Measurements from ENCODE around the gene GRAP.

The GRAP gene

DNA sequence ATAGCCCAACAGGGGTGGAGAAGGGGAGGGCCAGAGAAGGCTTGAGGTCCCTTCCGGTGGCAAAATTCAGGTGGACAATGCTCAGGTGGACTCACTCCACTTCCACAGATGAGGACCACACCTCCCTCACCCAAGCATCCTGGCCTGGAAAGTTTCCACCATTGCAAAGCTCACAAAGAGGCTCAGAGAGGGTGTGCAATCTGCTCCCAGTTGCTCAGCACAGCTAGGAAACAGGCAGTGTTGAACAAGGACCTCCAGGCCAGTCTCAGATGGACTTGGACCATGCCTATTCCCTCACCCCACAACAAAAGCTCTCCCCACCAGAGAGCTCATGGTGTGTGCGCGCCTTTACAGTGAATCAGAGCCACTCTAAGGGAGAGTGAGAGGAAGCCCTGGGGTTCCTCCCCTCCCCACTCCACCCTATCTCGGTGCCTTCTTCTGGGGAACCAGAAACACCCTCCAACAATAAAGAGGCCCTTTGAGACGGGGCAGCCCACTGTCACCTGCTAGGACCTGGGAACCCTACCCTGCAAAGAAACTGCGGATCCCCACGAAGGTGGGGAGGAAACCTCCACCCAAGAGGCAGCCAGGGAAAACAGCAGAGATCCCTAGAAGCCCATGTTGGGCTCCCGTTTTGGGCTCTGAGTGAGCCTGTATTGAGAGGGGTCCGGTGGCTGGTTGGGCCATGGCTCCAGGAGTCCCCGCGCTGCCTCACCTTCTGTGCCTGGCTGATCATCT lies 43.8 kb downstream of the GRAP start:
- no peak for DNase-seq (ENCODE audit: low read depth in 2 of 2)

GRCh38 chr17:19001907-19002590 lies 44.7 kb downstream of the GRAP start:
- no peak for DNase-seq (ENCODE audit: low read depth in 2 of 2)

GRCh38 chr17:19000531-19001325 lies 46.0 kb downstream of the GRAP start:
- DNase-seq (ENCODE audit: low read depth in 2 of 2): no peak

GRCh38 chr17:18999911-19000310 lies 46.8 kb downstream of the GRAP start:
- no peak for DNase-seq (ENCODE audit: low read depth in 2 of 2)

- no peak for DNase-seq (ENCODE audit: low read depth in 2 of 2)
Measured at GRCh38 chr17:18999394-18999793, 47.4 kb downstream of the GRAP start.

- no peak for DNase-seq (ENCODE audit: low read depth in 2 of 2)
Measured at GRCh38 chr17:18997650-18998196, 49.0 kb downstream of the GRAP start.

- no peak for DNase-seq (ENCODE audit: low read depth in 2 of 2)
Measured at GRCh38 chr17:18996458-18996857, 50.3 kb downstream of the GRAP start.

GRCh38 chr17:18995220-18995619 lies 51.5 kb downstream of the GRAP start:
- DNase-seq (ENCODE audit: low read depth in 2 of 2): no peak

DNA sequence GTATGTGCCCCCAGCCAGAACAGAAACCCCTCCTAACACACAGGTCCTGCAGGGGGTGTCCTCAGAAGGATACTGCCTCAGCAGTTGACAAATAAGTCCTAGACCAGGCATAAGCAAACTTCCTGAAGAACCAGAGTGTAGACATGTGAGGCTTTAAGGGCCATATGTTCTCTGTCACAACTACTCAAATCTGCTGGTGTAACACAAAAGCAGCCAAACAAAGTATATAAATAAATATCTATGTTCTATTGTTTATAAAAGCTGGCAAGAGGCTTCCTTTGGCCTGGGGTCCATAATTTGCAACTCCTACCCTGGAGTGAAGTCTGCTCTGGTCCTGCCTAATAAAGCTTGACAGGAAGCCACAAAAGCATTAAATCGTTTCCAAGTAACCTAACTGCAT lies 52.1 kb downstream of the GRAP start:
- DNase-seq (ENCODE audit: low read depth in 2 of 2): no peak

DNA sequence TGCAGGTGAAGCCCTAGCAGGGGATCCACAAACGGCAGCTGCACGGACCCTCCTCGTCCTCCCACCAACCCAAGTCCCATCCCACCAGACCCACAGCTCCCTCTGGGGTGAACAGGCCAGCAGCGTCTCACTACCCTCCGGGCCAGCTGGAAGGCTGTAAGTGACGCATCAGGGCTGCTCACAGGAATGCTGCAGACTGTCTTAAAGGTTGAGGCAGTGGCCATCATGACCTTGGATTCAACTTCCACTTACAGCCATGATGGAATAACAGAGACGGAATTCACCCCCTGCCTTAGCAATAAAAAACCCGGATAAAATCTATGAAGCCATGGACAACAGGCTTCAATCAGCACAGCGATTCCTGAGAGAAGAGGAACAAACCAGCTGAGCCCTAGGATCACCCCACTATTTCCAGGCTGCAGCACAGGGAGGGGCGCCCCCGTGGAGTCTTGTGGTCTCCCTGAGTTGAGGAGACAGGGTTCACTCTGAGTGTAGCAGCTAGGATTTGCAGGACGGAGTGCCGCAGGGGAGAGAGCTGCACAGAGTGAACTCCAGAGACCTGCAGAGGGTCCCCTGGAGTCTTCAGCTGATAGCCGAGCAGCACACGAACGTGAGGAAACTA lies 52.7 kb downstream of the GRAP start:
- DNase-seq (ENCODE audit: low read depth in 2 of 2): no peak

DNA sequence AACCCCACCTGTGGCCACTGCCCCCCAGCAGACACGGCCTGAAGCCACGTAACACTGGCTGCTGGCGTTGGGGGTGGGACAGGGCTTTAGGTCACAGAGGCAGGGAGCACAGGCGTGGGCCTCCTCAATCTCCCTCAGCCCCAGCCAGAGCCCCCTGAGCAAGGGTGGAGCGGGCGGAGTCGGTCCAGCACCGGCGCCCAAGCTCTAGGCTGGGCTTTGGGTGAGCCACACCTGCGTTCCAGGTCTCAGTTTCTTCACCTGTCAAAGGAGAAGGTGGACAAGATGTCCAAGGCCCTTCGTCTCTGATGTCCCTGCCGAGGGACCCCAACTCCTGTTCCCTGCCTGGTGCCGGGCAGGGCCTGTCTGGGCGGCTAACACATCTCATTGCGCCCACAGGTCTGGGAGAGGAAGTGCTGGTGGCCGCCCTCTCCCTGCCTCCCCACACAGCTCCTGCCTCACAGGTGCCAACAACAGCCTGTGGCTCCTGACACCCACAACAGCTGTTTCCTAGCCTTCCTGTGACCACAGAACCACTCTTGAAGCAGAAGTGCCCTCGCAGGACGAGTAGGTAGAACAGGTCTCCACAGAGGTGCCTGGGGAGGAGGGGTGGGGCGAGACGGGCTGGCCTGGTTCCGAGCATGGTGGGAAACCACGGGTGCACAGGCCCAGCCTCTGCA lies 54.2 kb downstream of the GRAP start:
- no peak for DNase-seq (ENCODE audit: low read depth in 2 of 2)

GRCh38 chr17:18991531-18992315 lies 55.0 kb downstream of the GRAP start:
- DNase-seq (ENCODE audit: low read depth in 2 of 2): no peak

DNA sequence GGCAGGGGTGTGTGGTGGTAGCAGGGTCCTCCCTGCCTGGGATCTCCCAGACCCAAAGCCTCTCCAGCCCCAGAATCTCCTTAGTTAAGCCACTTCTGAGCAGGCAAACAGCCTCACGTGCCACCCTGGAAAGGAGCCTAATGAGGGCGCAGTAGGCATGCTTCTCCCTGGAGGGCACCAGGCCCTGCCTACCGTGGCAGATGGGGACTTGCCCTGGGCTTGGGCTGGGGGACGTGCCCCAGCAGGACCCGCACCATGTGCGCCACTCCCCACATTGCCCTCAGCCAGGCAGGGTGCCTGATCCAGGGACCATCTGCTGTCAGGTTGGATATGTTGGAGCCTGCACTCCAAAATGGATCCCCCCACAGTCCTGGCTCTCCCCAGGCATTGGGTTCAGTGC lies 56.4 kb downstream of the GRAP start:
- no peak for DNase-seq (ENCODE audit: low read depth in 2 of 2)

DNA sequence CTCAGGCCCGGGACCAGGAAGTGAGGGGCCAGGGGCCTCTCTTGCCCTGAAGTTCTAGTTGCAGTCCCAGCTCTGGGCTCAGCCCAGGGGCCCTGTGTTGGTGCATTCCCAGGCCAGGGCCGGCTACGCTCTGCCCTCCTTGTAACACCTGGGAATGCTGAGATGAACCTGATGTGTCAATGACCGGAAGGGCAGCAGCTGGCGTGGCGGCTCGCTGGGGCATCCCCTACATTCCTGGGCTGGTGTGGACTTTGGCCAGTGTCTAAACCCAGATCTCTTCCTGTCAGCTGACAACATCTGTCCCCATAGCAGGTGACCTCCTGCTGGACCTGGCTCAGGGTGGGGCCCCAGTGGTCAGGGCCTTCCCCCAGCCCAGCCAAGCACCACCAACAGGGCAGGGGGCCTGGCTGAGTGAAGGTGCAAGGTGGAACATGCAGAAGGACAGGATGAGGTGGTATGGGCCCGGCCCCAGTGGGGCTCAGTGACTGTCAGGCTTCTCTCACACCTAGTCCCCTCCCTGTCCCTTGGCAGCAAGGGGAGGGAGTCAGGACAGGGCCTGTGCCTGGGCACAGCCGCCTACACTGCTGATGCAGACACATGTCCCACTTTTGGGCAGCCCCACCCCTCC lies 58.1 kb downstream of the GRAP start:
- DNase-seq (ENCODE audit: low read depth in 2 of 2): no peak

GRCh38 chr17:18987862-18988545 lies 58.8 kb downstream of the GRAP start:
- DNase-seq (ENCODE audit: low read depth in 2 of 2): no peak

- DNase-seq (ENCODE audit: low read depth in 2 of 2): no peak
Measured at GRCh38 chr17:18987230-18987610, 59.5 kb downstream of the GRAP start.

DNA sequence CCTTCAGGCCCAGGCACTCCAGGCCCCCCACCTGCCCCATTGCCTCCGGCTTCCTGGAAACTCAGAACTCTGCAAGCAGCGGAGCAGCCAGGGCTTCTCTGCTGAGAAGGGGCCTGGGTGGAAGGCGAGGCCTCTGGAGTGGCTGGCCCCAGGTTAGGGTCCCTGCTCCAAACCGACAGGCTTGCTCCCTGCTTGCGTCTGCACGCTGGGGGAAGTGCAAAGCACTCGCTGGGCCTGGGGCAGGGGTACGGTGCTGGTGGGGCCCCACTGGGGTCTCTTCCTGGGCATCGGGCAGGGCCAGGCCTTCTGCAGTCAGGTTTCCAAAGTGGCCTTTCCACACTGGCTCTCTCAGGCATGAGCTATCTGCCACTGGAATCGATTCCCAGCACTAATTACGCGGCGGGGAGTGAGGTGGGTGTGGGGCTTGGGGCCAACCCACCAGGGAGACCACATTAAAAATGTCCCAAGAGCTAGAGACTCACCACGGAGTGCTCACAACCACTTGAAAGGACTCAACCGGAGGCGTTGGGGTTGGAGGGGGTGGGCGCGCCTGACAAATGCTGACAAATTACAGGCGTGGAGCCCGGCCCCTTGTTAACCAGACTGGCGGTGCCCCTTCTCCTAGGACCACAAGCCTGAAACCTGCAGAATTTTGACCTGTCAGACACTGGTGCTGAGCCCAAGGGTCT lies 60.1 kb downstream of the GRAP start:
- peak; percentile 15 to 27 for DNase-seq (ENCODE audit: low read depth in 2 of 2)

DNA sequence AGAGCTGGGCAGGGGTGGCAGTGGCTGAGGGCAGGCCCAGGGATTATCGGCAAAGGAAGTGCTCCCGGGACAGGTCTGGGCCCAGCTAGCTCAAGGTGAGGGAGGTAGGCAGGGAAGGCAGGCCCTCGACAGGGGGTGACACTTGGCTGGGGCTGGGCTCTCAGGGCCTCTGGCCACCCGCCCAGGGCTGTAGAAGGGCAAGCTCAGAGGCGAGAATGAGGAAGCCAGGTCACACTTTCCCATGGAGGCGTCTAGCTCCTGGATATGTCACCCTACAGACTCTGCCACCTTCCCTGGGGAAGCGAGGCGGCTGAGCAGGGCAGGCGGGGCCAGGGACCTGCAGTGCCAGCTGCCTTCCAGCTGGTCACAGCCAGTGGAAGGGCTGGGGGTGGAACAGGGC lies 61.3 kb downstream of the GRAP start:
- no peak for DNase-seq (ENCODE audit: low read depth in 2 of 2)

Measured in stimulated activated CD8-positive, alpha-beta memory T cell treated with anti-CD3 and anti-CD28 coated beads, Interleukin-15, amount 100 ng/mL, for 48 hours (primary cell).